GM12891 (cell line): ENCODE results near the gene CSRP3.

Experiments used
- PAX5 ChIP-seq: IDR thresholded peaks from 2 replicates; pipeline ENCODE4 v1.6.1; 2011; ENCODE audit warnings: low read length, moderate library complexity, mild to moderate bottlenecking; ENCODE audit not compliant: insufficient read depth, severe bottlenecking
- POLR2A ChIP-seq: IDR thresholded peaks from 2 replicates; pipeline ENCODE4 v1.6.1; 2011; ENCODE audit warnings: low read depth, low read length, control low read depth
- TAF1 ChIP-seq: IDR thresholded peaks from 2 replicates; pipeline ENCODE4 v1.6.1; 2011; ENCODE audit warnings: low read depth, low read length, control low read depth

DNA sequence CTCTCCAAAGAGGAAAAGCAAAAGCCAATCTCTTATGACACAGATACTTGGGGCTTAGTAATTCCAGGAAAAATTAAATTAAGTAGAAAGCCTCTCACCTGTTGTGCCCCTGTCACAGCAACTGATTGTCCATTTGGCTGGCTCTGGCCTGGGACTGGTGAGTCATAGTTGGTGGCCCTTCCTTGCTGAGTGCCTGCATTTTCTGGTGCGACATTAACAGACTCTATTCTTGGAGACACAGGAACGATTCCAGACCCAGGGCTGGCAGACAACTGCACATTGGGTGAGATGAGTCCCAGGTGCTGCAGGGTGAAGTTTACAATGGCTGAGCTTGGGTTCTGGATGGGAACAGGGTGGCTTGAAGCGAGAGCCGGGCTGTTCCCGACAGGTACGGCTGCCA lies 23.3 kb upstream of the CSRP3 start:
- TF ChIP-seq PAX5 = no peak
- no peak for TF ChIP-seq TAF1
- no peak for TF ChIP-seq POLR2A
